NCI-H524 (cell line): ENCODE results near the gene FERMT1.
"Not testable (repeated sequence)": the region's sequence is repeated elsewhere in the genome, so short reads cannot be mapped to it uniquely, and the experiment has no call there.

Experiments
- DNase-seq, 2 experiments: peaks; one replicate each; lab custom pipeline; 2025; lab: John Stamatoyannopoulos, UW

FERMT1 gene

GRCh38 chr20:6040958-6041807 is 81.6 kb downstream of the FERMT1 start:
- DNase-seq, result no peak

GRCh38 chr20:6040540-6040939 is 82.3 kb downstream of the FERMT1 start:
- no peak for DNase-seq

- no peak for DNase-seq
Observed at GRCh38 chr20:6039766-6040165, 83.1 kb downstream of the FERMT1 start.

- no peak for DNase-seq
Observed at GRCh38 chr20:6038256-6038655, 84.6 kb downstream of the FERMT1 start.

GRCh38 chr20:6037082-6037481 is 85.7 kb downstream of the FERMT1 start:
- no peak for DNase-seq

GRCh38 chr20:6036213-6036612 is 86.6 kb downstream of the FERMT1 start:
- no peak for DNase-seq

GRCh38 chr20:6034134-6034969 is 88.5 kb downstream of the FERMT1 start:
- DNase-seq, result no peak

GRCh38 chr20:6032907-6033306 is 89.9 kb downstream of the FERMT1 start:
- not testable (repeated sequence) for DNase-seq

- no peak for DNase-seq
Observed at GRCh38 chr20:6030453-6031080, 92.3 kb downstream of the FERMT1 start.

GRCh38 chr20:6029538-6029937 is 93.3 kb downstream of the FERMT1 start:
- no peak for DNase-seq

GRCh38 chr20:6028818-6029217 is 94.0 kb downstream of the FERMT1 start:
- no peak for DNase-seq

- no peak for DNase-seq
Observed at GRCh38 chr20:6026051-6026450, 96.8 kb downstream of the FERMT1 start.
